BLaER1 (cell line): ENCODE measurements around the gene MYMX.
A peak's percentile ranks its signal among the peaks of the same experiment; 100 is the strongest.
"Not testable (repeated sequence)": the region's sequence is repeated elsewhere in the genome, so short reads cannot be mapped to it uniquely, and the experiment has no call there.

Experiments
- H3K27ac ChIP-seq: shearing (Covaris generic); formaldehyde crosslinking; 2 replicates; pipeline ENCODE4 v1.8.1; 2022
- H3K27me3 ChIP-seq: shearing (Covaris generic); formaldehyde crosslinking; 2 replicates; pipeline ENCODE4 v1.8.1; 2022
- H3K36me3 ChIP-seq: shearing (Covaris generic); formaldehyde crosslinking; 2 replicates; pipeline ENCODE4 v1.8.1; 2022
- H3K4me1 ChIP-seq: shearing (Covaris generic); formaldehyde crosslinking; 2 replicates; pipeline ENCODE4 v1.8.1; 2022
- H3K4me2 ChIP-seq: shearing (Covaris generic); formaldehyde crosslinking; 2 replicates; pipeline ENCODE4 v1.8.1; 2022
- H3K4me3 ChIP-seq: shearing (Covaris generic); formaldehyde crosslinking; 2 replicates; pipeline ENCODE4 v1.8.1; 2022
- H3K9ac ChIP-seq: shearing (Covaris generic); formaldehyde crosslinking; 2 replicates; pipeline ENCODE4 v1.8.1; 2022
- H3K9me3 ChIP-seq: shearing (Covaris generic); formaldehyde crosslinking; 2 replicates; pipeline ENCODE4 v1.8.1; 2022
- H4K20me1 ChIP-seq: shearing (Covaris generic); formaldehyde crosslinking; 2 replicates; pipeline ENCODE4 v1.8.1; 2022
- Cebpa-rat ChIP-seq: shearing (Covaris generic); IDR thresholded peaks from 2 replicates; pipeline ENCODE4 v1.8.1; 2022

The MYMX gene

GRCh38 chr6:44177691-44178423 lies 38.9 kb upstream of the MYMX start:
- no peak for TF ChIP-seq Cebpa-rat
- Histone ChIP-seq H3K9ac (no peak overlapping the region), H4K20me1 (no peaks in the 10 kb centered on the region; the same call in 1 of the 2 replicates), H3K4me3 (no peak overlapping the region), H3K4me1 (peaks cover 47% of the 10 kb centered on the region), H3K9me3 (no peaks in the 10 kb centered on the region), H3K27ac (no peak overlapping the region), H3K27me3 (no peaks in the 10 kb centered on the region), H3K36me3 (no peaks in the 10 kb centered on the region), H3K4me2 (peak overlapping the region; percentile 89)

GRCh38 chr6:44178424-44179071 lies 38.2 kb upstream of the MYMX start:
- Histone ChIP-seq H3K27me3 (no peaks in the 10 kb centered on the region), H3K9ac (no peak overlapping the region), H3K4me2 (no peak overlapping the region), H3K4me3 (no peak overlapping the region), H3K27ac (no peak overlapping the region), H4K20me1 (no peaks in the 10 kb centered on the region; the same call in 1 of the 2 replicates), H3K36me3 (no peaks in the 10 kb centered on the region), H3K9me3 (no peaks in the 10 kb centered on the region), H3K4me1 (peaks cover 43% of the 10 kb centered on the region)
- no peak for TF ChIP-seq Cebpa-rat

DNA sequence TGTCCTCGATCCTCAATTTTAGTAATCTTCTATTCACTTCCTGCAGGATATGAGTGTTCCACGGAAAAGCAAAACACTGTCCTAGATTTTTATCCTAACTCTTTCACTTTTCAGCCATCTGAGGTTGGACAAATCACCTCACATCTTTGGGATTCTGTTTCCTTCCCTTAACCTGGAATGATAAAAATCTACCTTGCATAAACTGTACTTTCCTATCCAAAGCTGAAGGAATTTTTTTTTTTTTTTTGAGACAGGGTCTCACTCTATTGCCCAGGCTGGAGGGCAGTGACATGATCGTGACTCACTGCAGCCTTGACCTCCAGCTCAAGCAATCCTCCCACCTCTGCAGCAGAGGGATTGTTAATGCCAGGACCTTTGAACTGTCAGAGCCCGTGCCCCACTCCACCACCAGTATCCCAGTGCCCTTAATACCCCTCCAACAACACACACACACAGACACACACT lies 37.6 kb upstream of the MYMX start:
- Histone ChIP-seq H3K9me3 (no peaks in the 10 kb centered on the region), H3K36me3 (no peaks in the 10 kb centered on the region), H3K27ac (no peak overlapping the region), H3K27me3 (no peaks in the 10 kb centered on the region), H3K9ac (no peak overlapping the region), H3K4me3 (no peak overlapping the region), H3K4me2 (no peak overlapping the region), H4K20me1 (no peaks in the 10 kb centered on the region; the same call in 1 of the 2 replicates), H3K4me1 (peaks cover 41% of the 10 kb centered on the region)
- no peak for TF ChIP-seq Cebpa-rat

GRCh38 chr6:44179648-44180047 lies 37.1 kb upstream of the MYMX start:
- Histone ChIP-seq H3K9ac (no peak overlapping the region), H3K27ac (no peak overlapping the region), H3K27me3 (no peaks in the 10 kb centered on the region), H3K9me3 (no peaks in the 10 kb centered on the region), H3K4me3 (no peak overlapping the region), H4K20me1 (no peaks in the 10 kb centered on the region; the same call in 1 of the 2 replicates), H3K4me1 (peaks cover 36% of the 10 kb centered on the region), H3K36me3 (no peaks in the 10 kb centered on the region), H3K4me2 (no peak overlapping the region)
- TF ChIP-seq Cebpa-rat: no peak

GRCh38 chr6:44180406-44180805 lies 36.3 kb upstream of the MYMX start:
- H3K36me3 ChIP-seq: no peaks in the 10 kb centered on the region
- no peaks in the 10 kb centered on the region; the same call in 1 of the 2 replicates for H4K20me1 ChIP-seq
- no peaks in the 10 kb centered on the region for H3K27me3 ChIP-seq
- H3K4me1 ChIP-seq: peaks cover 28% of the 10 kb centered on the region
- no peak for TF ChIP-seq Cebpa-rat
- no peak overlapping the region for H3K4me2 ChIP-seq
- H3K4me3 ChIP-seq: no peak overlapping the region
- H3K9me3 ChIP-seq: no peaks in the 10 kb centered on the region
- H3K9ac ChIP-seq: no peak overlapping the region
- no peak overlapping the region for H3K27ac ChIP-seq

DNA sequence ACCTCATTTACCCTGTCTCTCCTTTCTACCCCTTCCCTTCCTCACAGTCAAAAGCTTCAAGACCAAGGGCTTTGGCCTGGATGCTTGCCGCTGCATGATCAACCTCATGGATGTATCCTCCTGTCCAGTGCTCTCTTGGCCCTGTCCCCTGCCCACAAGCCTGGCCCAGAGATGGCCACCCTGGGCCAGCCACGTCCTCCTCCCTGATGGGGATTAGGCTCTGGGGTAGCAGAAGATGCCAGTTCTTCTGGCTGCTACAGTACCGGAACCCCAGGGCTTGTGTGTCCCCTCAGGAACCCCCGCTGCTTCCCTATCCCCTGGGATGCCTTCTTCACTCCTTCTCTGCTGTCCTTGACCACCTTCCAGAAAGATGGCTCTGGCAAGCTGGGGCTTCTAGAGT lies 35.8 kb upstream of the MYMX start:
- Histone ChIP-seq H3K9ac (no peak overlapping the region), H3K4me3 (no peak overlapping the region), H3K36me3 (no peaks in the 10 kb centered on the region), H3K27ac (no peak overlapping the region), H3K27me3 (no peaks in the 10 kb centered on the region), H4K20me1 (no peaks in the 10 kb centered on the region; the same call in 1 of the 2 replicates), H3K4me1 (peaks cover 24% of the 10 kb centered on the region), H3K9me3 (no peaks in the 10 kb centered on the region), H3K4me2 (no peak overlapping the region)
- no peak for TF ChIP-seq Cebpa-rat

DNA sequence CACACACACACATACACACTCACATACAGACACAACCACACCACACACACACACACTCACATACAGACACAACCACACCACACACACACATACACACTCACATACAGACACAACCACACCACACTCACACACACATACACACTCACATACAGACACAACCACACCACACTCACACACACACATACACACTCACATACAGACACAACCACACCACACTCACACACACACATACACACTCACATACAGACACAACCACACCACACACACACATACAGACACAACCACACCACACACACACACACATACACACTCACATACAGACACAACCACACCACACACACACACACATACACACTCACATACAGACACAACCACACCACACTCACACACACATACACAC lies 34.9 kb upstream of the MYMX start:
- not testable (repeated sequence) for H3K27me3 ChIP-seq, H3K36me3 ChIP-seq, H3K9me3 ChIP-seq, H3K4me2 ChIP-seq, H3K4me3 ChIP-seq, H4K20me1 ChIP-seq, H3K9ac ChIP-seq, H3K27ac ChIP-seq
- H3K4me1 ChIP-seq: peaks cover 21% of the 10 kb centered on the region

GRCh38 chr6:44182911-44183390 lies 33.8 kb upstream of the MYMX start:
- Histone ChIP-seq H3K9me3 (no peaks in the 10 kb centered on the region), H3K4me3 (no peak overlapping the region), H3K27ac (no peak overlapping the region), H3K36me3 (no peaks in the 10 kb centered on the region), H4K20me1 (no peaks in the 10 kb centered on the region), H3K27me3 (no peaks in the 10 kb centered on the region), H3K9ac (no peak overlapping the region), H3K4me1 (peaks cover 9% of the 10 kb centered on the region), H3K4me2 (no peak overlapping the region)
- TF ChIP-seq Cebpa-rat: no peak

- Histone ChIP-seq H3K27me3 (no peaks in the 10 kb centered on the region), H3K4me2 (no peak overlapping the region), H3K4me3 (no peak overlapping the region)
Observed at GRCh38 chr6:44183783-44184182, 32.9 kb upstream of the MYMX start.

GRCh38 chr6:44185356-44185755 lies 31.4 kb upstream of the MYMX start:
- H3K4me1 ChIP-seq, H3K36me3 ChIP-seq, H3K4me2 ChIP-seq, H4K20me1 ChIP-seq, H3K27me3 ChIP-seq, H3K9ac ChIP-seq, H3K9me3 ChIP-seq, H3K4me3 ChIP-seq, H3K27ac ChIP-seq: not testable (repeated sequence)

More at GRCh38 chr6:44183783-44184182, 32.9 kb upstream of the MYMX start:
- no peak overlapping the region for H3K27ac ChIP-seq
- no peak for TF ChIP-seq Cebpa-rat
- peaks cover 7% of the 10 kb centered on the region; the same call in 1 of the 2 replicates for H3K4me1 ChIP-seq
- no peaks in the 10 kb centered on the region for H4K20me1 ChIP-seq
- H3K36me3 ChIP-seq: no peaks in the 10 kb centered on the region
- H3K9ac ChIP-seq: no peak overlapping the region
- no peaks in the 10 kb centered on the region for H3K9me3 ChIP-seq
